ENCODE data around the gene ABLIM2.

- TF ChIP-seq POLR2AphosphoS5 (IDR thresholded peaks at IDR 0.05; ENCODE audit: low read depth) (no peak), CTCF (IDR thresholded peaks at IDR 0.05; ENCODE audit: insufficient read depth, low read length) (no peak), REST (IDR thresholded peaks at IDR 0.05; ENCODE audit: insufficient replicate concordance, low read depth) (no peak), SPI1 (IDR thresholded peaks at IDR 0.05; ENCODE audit: borderline replicate concordance, low read depth) (no peak)
Observed at GRCh38 chr4:7966281-7967062, 192.1 kb downstream of the ABLIM2 start.
